Measurements from ENCODE around the gene BCAS3. TPM values are rescaled to one million over a fixed set of nuclear protein-coding genes. Genes with fewer than 3 reads are reported as not detected.

Gene BCAS3
- total RNA-seq, 1 experiment from 2014 or later = 26.3 TPM

DNA sequence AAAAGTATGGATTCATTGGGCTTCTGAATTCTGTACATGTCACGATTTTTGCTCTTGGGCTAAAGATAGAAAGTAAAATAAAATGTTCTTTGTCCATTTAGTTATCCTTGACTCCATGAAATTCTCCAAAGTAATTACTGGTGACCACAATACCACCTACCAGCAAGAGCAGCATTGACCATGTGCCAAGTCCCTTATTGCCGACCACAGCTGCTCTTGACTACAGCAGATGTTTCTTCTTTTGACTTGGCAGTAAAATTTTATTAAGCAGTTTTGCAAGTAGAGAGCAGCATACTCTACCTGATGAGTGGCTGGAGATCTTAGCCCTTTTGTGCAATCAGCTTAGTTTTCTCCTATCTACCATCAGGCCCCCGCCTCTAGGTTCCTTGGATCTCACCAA is 569.8 kb downstream of the BCAS3 start:
- no peak overlapping the region for H2AFZ ChIP-seq (ENCODE audit: low read depth, low read length, poor library complexity, severe bottlenecking)
- H3K9me3 ChIP-seq (ENCODE audit: control insufficient read depth in 1 of 2, insufficient read depth in 1 of 2, low read depth in 1 of 2, low read length in 2 of 2) = no peaks in the 10 kb centered on the region
- H3K4me3 ChIP-seq (replicated peaks in 1 of 2; ENCODE audit: low read depth in 1 of 2, low read length in 2 of 2) = no peak overlapping the region
- intact Hi-C loops (cut with micrococcal nuclease) = no loop called here
- no TSS peak for BruUV-seq (replicated peaks)
- ATAC-seq = no peak
- ChIA-PET CTCF (no interaction called here), RAD21 (ENCODE audit: low non-redundant PET in 1 of 2, low total read pairs in 2 of 2, uncharacterized antibody in 2 of 2, unreplicated experiment in 2 of 2) (no interaction called here), POLR2A (no interaction called here)
- H3K27me3 ChIP-seq (ENCODE audit: insufficient read depth, low read length) = no peaks in the 10 kb centered on the region
- no peaks in the 10 kb centered on the region for H3K9me2 ChIP-seq (ENCODE audit: insufficient read depth)
- no peaks in the 10 kb centered on the region for H3K79me2 ChIP-seq (ENCODE audit: insufficient read depth, low read length)
- TF ChIP-seq TCF7L2 (IDR thresholded peaks at IDR 0.05; ENCODE audit: borderline replicate concordance, extremely low read depth, insufficient read depth, insufficient read length) (no peak), SIN3A (IDR thresholded peaks at IDR 0.05; ENCODE audit: low read depth) (no peak), SP1 (IDR thresholded peaks at IDR 0.05; ENCODE audit: low read depth) (no peak), POLR2AphosphoS5 (IDR thresholded peaks at IDR 0.05; ENCODE audit: low read depth, low read length) (no peak), RAD21 (IDR thresholded peaks at IDR 0.05; ENCODE audit: low read depth) (no peak)
- TF ChIP-seq, protein P1, sequence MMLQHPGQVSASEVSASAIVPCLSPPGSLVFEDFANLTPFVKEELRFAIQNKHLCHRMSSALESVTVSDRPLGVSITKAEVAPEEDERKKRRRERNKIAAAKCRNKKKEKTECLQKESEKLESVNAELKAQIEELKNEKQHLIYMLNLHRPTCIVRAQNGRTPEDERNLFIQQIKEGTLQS (IDR thresholded peaks at IDR 0.05) = no peak
- TF ChIP-seq, protein P2, sequence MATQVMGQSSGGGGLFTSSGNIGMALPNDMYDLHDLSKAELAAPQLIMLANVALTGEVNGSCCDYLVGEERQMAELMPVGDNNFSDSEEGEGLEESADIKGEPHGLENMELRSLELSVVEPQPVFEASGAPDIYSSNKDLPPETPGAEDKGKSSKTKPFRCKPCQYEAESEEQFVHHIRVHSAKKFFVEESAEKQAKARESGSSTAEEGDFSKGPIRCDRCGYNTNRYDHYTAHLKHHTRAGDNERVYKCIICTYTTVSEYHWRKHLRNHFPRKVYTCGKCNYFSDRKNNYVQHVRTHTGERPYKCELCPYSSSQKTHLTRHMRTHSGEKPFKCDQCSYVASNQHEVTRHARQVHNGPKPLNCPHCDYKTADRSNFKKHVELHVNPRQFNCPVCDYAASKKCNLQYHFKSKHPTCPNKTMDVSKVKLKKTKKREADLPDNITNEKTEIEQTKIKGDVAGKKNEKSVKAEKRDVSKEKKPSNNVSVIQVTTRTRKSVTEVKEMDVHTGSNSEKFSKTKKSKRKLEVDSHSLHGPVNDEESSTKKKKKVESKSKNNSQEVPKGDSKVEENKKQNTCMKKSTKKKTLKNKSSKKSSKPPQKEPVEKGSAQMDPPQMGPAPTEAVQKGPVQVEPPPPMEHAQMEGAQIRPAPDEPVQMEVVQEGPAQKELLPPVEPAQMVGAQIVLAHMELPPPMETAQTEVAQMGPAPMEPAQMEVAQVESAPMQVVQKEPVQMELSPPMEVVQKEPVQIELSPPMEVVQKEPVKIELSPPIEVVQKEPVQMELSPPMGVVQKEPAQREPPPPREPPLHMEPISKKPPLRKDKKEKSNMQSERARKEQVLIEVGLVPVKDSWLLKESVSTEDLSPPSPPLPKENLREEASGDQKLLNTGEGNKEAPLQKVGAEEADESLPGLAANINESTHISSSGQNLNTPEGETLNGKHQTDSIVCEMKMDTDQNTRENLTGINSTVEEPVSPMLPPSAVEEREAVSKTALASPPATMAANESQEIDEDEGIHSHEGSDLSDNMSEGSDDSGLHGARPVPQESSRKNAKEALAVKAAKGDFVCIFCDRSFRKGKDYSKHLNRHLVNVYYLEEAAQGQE (IDR thresholded peaks at IDR 0.05; ENCODE audit: low read depth) = no peak
- H4K20me1 ChIP-seq (ENCODE audit: insufficient read depth) = no peaks in the 10 kb centered on the region
- no peak for DNase-seq (ENCODE audit: low read depth, low spot score)
- no peak overlapping the region for H3K4me2 ChIP-seq (ENCODE audit: low read length)
- no peaks in the 10 kb centered on the region for H3K36me3 ChIP-seq (ENCODE audit: control insufficient read depth in 1 of 2, insufficient read depth in 2 of 2, low read length in 2 of 2)
- no peak overlapping the region for H3K9ac ChIP-seq (ENCODE audit: low read length)
- no peak overlapping the region for H3K27ac ChIP-seq (ENCODE audit: low read depth, low read length)
- peaks cover 8 to 21% of the 10 kb centered on the region in 2 experiments for H3K4me1 ChIP-seq (ENCODE audit: control insufficient read depth in 1 of 2, insufficient read depth in 2 of 2, low read length in 2 of 2)

Measured in HCT116 (cell line).